ENCODE measurements around the gene SSBP3. TPM values are rescaled to one million over a fixed set of nuclear protein-coding genes. Genes with fewer than 3 reads are reported as not detected.
"Not testable (repeated sequence)": the region's sequence is repeated elsewhere in the genome, so short reads cannot be mapped to it uniquely, and the experiment has no call there.

The SSBP3 gene
- 7.8 and 13.1 TPM in 2 replicates for total RNA-seq

DNA sequence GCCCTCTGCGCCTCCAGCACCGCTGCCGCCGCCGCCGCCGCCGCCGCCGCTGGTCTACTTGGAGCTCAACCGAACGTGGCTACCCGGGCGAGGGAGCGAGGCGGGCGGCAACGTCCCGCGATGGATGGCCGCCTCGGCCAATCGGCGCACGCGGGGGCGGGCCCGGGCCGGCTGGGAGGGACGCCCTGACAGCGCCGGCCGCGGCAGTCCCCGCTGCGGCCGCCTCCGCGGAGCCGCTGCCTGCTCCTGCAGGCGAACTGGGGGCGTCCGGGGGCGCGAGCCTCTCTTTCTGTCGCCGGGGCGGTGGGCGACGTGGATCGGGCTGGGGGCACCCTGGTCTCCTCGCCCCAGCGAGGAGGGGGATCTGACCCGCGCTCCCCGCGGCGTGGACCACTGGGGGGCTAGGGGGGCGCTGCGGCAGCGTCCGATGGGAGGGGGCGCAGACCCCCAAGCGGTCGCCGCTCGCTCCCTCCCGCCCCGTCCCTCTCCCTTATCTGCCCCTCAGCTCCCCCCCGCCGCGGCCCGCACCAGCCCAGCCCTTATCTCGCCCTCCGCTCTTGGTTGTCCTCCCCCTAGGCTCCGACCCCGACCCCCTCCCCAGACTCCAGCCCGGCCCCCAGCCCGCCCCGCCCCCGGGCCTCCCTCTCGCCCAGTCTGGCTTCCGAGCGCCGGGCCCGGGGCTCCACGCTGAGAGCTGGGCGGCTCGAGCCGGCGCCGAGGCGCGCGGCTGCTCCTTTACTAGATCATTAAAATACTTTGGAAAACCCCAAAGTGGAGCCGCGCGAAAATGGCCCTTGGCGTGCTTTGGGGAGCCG is at the start of gene SSBP3:
TSS of gene SSBP3 (minus strand) at position 56 of the 815 bp plus-strand sequence.
- H3K4me3 ChIP-seq (ENCODE audit: low read depth, low read length), result peak within 1 kb of the TSS; percentile 80
- DNase-seq (ENCODE audit: low read depth), result no peak
- TF ChIP-seq, protein P1, sequence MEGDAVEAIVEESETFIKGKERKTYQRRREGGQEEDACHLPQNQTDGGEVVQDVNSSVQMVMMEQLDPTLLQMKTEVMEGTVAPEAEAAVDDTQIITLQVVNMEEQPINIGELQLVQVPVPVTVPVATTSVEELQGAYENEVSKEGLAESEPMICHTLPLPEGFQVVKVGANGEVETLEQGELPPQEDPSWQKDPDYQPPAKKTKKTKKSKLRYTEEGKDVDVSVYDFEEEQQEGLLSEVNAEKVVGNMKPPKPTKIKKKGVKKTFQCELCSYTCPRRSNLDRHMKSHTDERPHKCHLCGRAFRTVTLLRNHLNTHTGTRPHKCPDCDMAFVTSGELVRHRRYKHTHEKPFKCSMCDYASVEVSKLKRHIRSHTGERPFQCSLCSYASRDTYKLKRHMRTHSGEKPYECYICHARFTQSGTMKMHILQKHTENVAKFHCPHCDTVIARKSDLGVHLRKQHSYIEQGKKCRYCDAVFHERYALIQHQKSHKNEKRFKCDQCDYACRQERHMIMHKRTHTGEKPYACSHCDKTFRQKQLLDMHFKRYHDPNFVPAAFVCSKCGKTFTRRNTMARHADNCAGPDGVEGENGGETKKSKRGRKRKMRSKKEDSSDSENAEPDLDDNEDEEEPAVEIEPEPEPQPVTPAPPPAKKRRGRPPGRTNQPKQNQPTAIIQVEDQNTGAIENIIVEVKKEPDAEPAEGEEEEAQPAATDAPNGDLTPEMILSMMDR (conservative IDR thresholded peaks at IDR 0.05; ENCODE audit: low read depth, low read length), result no peak

DNA sequence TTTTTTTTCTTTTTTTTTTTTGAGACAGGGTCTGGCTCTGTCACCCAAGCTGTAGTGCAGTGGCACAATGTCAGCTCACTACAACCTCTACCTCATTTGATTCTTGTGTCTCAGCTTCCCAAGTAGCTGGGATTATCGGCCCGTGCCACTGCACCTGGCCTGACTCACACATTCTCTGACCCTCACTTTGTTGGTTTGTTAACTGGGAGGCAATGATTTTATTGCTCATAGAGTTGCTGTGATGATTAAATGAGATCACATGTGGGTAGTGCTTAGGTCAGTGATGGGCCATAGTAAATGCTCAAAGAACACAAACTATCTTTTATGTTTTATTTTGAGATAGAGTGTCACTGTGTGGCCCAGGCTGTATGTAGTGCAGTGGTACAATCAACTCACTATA is 47.3 kb upstream of the SSBP3 start:
- TF ChIP-seq, protein P1 (conservative IDR thresholded peaks at IDR 0.05; ENCODE audit: low read depth, low read length), result no peak
- DNase-seq (ENCODE audit: low read depth), result no peak
- no peak overlapping the region for H3K4me3 ChIP-seq (ENCODE audit: low read depth, low read length)

- TF ChIP-seq, protein P1 (conservative IDR thresholded peaks at IDR 0.05; ENCODE audit: low read depth, low read length), result no peak
- no peak for DNase-seq (ENCODE audit: low read depth)
- no peak overlapping the region for H3K4me3 ChIP-seq (ENCODE audit: low read depth, low read length)
Observed at GRCh38 chr1:54453022-54453421, 46.8 kb upstream of the SSBP3 start.

DNA sequence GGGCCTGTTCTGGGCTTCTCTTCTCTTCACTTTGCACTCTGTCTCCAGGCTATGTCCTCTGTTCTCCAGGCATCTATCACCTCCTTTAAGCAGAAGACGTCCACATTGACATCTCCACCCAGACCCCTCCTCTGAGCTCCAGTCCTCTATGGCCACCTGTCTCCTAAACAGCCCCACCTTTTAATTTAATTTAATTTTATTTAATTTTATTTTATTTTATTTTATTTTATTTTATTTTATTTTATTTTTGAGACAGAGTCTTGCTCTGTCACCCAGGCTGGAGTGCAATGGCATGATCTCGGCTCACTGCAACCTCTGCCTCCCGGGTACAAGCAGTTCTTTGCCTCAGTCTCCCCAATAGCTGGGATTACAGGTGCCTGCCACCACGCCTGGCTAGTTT is 43.2 kb upstream of the SSBP3 start:
- DNase-seq (ENCODE audit: low read depth); H3K4me3 ChIP-seq (ENCODE audit: low read depth, low read length): not testable (repeated sequence)

- H3K4me3 ChIP-seq (ENCODE audit: low read depth, low read length); DNase-seq (ENCODE audit: low read depth): not testable (repeated sequence)
Observed at GRCh38 chr1:54448801-54449200, 42.6 kb upstream of the SSBP3 start.

DNA sequence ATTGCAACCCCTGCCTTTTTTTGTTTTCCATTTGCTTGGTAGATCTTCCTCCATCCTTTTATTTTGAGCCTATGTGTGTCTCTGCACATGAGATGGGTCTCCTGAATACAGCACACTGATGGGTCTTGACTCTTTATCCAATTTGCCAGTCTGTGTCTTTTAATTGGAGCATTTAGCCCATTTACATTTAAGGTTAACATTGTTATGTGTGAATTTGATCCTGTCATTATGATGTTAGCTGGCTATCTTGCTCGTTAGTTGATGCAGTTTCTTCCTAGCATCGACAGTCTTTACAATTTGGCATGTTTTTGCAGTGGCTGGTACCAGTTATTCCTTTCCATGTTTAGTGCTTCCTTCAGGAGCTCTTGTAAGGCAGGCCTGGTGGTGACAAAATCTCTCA is 40.9 kb upstream of the SSBP3 start:
- not testable (repeated sequence) for H3K4me3 ChIP-seq (ENCODE audit: low read depth, low read length); DNase-seq (ENCODE audit: low read depth)

DNA sequence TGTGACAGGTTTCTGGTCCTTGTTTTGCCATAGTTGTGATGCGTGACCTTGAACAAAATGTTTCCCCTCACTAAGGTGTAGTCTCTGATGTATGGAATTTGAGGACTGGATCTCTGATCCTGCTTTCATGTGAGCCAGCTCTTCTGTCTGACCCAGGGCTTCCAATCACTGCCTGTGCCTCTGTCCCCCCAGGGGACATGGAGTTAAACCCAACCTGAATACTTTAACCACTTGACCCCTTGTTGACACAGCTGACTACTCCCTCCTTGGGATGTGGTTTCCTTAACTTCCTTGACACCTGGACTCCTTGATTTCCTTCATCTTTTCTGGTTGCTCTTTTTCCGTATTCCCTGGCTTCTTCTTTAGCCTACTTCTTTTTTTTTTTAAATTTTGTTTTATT is 36.0 kb upstream of the SSBP3 start:
- TF ChIP-seq, protein P1 (conservative IDR thresholded peaks at IDR 0.05; ENCODE audit: low read depth, low read length), result no peak
- no peak for DNase-seq (ENCODE audit: low read depth)
- no peak overlapping the region for H3K4me3 ChIP-seq (ENCODE audit: low read depth, low read length)

- DNase-seq (ENCODE audit: low read depth), result no peak
- TF ChIP-seq, protein P1 (conservative IDR thresholded peaks at IDR 0.05; ENCODE audit: low read depth, low read length), result no peak
- no peak overlapping the region for H3K4me3 ChIP-seq (ENCODE audit: low read depth, low read length)
Observed at GRCh38 chr1:54439550-54440223, 33.5 kb upstream of the SSBP3 start.

Measured in epithelial cell of proximal tubule (primary cell).